Transverse colon (tissue), 4 donors: ENCODE data around the gene VAV2. TPM values are rescaled to one million over a fixed set of nuclear protein-coding genes. Genes with fewer than 3 reads are reported as not detected.

Experiments used
- DNase-seq: peaks from one replicate; pipeline ENCODE4 v3.0.0-alpha.2; 2019
- H3K27ac ChIP-seq, 4 donors: fragments of 200-600 bp; sonication (generic); 2 replicates each; pipeline ENCODE4 v1.5.1; 2016 to 2018; ENCODE audit warnings: inconsistent platforms in 4 of 4
- H3K27me3 ChIP-seq: fragments of 200-600 bp; sonication (generic); 2 replicates; pipeline ENCODE4 v1.5.1; 2017; ENCODE audit warnings: inconsistent platforms
- H3K36me3 ChIP-seq, 4 donors: fragments of 200-600 bp; sonication (generic); 2 replicates each; pipeline ENCODE4 v1.5.1; 2017 to 2019; ENCODE audit warnings: inconsistent platforms in 4 of 4
- H3K4me1 ChIP-seq, 4 donors: fragments of 200-600 bp; sonication (generic); 2 replicates each; pipeline ENCODE4 v1.5.1; 2017 to 2020; ENCODE audit warnings: inconsistent platforms in 4 of 4
- H3K4me3 ChIP-seq, 4 donors: fragments of 200-600 bp; sonication (generic); 1 replicate in 1 of 4; 2 replicates in 3 of 4; pipeline versions ENCODE4 v1.5.1 to v1.6.1; 2017 to 2019; ENCODE audit warnings: inconsistent platforms in 4 of 4
- H3K9me3 ChIP-seq, 2 donors: fragments of 200-600 bp; sonication (generic); 2 replicates each; pipeline ENCODE4 v1.5.1; 2017 to 2019; ENCODE audit warnings: inconsistent platforms in 2 of 2
- CTCF ChIP-seq, 5 experiments: fragments of 200-600 bp in 3 of 5; fragments of 450-650 bp in 2 of 5; sonication (generic) in 3 of 5; IDR thresholded peaks; 1 replicate in 2 of 5; 2 replicates in 3 of 5; pipeline ENCODE4 v1.5.1; 2016 to 2017; ENCODE audit warnings: antibody characterized with exemption in 5 of 5, inconsistent platforms in 3 of 5, mild to moderate bottlenecking in 2 of 5, moderate library complexity in 1 of 5
- EP300 ChIP-seq: sonication (generic); formaldehyde crosslinking; IDR thresholded peaks from one replicate; pipeline ENCODE4 v1.6.1; 2017; ENCODE audit warnings: antibody characterized with exemption, low read depth
- POLR2A ChIP-seq: fragments of 450-650 bp; IDR thresholded peaks from one replicate; pipeline ENCODE4 v1.6.1; 2016; ENCODE audit warnings: antibody characterized with exemption, mild to moderate bottlenecking, moderate library complexity
- POLR2AphosphoS5 ChIP-seq, 3 donors: sonication (generic); formaldehyde crosslinking; IDR thresholded peaks; one replicate each; pipeline ENCODE4 v1.6.1; 2016; ENCODE audit warnings: antibody characterized with exemption in 3 of 3
- WGBS, 2 donors: methylation state at CpG; one replicate each; pipeline ENCODE4 v1.1.5; 2018; ENCODE audit warnings: low coverage in 1 of 2; 5-methylcytosine and 5-hydroxymethylcytosine counted together
- in situ Hi-C, 4 donors: fragments of 200-750 bp; cut with MboI; loops; one replicate each; pipeline versions ENCODE4 v1.15.0 to v1.15.1; 2017; ENCODE audit warnings: low sequenced_read_pairs in 3 of 4, low pct_ligation_motif_present in 1 of 4, low pct_unique_long_range_greater_than_20kb in 1 of 4
- intact Hi-C: fragments of 100-400 bp; cut with DNase I; formaldehyde crosslinking; loops from one replicate; pipeline ENCODE4 v1.15.1; 2023; ENCODE audit warnings: low total_unique reads
- total RNA-seq, 4 donors: library from RNA; depleted of rRNA; stranded (reverse); fragments of >200 nt; gene quantifications; one replicate each; pipeline ENCODE4 v1.1.0, GENCODE V29; 2016

VAV2 gene
- total RNA-seq, 4 donors from 2014 or later, result 8.2 to 52.4 (median 24.5) TPM

- 92% methylated on average over 18 of the region's 18 CpGs; no CpG with 5 or more reads in 1 of the 2 donors for WGBS, 2 donors
- H3K36me3 ChIP-seq, result no peaks in the 10 kb centered on the region
- no peak overlapping the region for H3K27ac ChIP-seq
- in situ Hi-C loops (no loop called here), intact Hi-C loops (no loop called here)
- H3K4me1 ChIP-seq, result peaks cover 0 to 16% (median 11%) of the 10 kb centered on the region in 4 donors
- TF ChIP-seq POLR2A (no peak), POLR2AphosphoS5 (IDR thresholded peaks at IDR 0.05) (no peak), CTCF (IDR thresholded peaks at IDR 0.05) (no peak), EP300 (no peak)
- H3K4me3 ChIP-seq, result no peak overlapping the region
- no peaks in the 10 kb centered on the region for H3K27me3 ChIP-seq
- no peaks in the 10 kb centered on the region for H3K9me3 ChIP-seq
- DNase-seq, result no peak
Measured at GRCh38 chr9:133846483-133847090, 145.5 kb downstream of the VAV2 start.

GRCh38 chr9:133845440-133845839, 146.7 kb downstream of the VAV2 start:
- Histone ChIP-seq H3K27ac (peak overlapping the region; percentile 29 to 60 (median 46)), H3K4me1 (peaks cover 0 to 16% (median 11%) of the 10 kb centered on the region in 4 donors), H3K4me3 (no peak overlapping the region), H3K27me3 (no peaks in the 10 kb centered on the region), H3K36me3 (no peaks in the 10 kb centered on the region), H3K9me3 (no peaks in the 10 kb centered on the region)
- 80% methylated on average over 7 of the region's 7 CpGs; no CpG with 5 or more reads in 1 of the 2 donors for WGBS, 2 donors
- TF ChIP-seq POLR2A, result peak; percentile 13
- peak in 1 of 3 donors; percentile 38 for TF ChIP-seq POLR2AphosphoS5 (IDR thresholded peaks at IDR 0.05)
- no peak for TF ChIP-seq CTCF (IDR thresholded peaks at IDR 0.05)
- TF ChIP-seq EP300, result no peak
- DNase-seq, result peak; percentile 52
- intact Hi-C loops, result no loop called here
- in situ Hi-C loops, result no loop called here

GRCh38 chr9:133844881-133845410, 147.2 kb downstream of the VAV2 start:
- DNase-seq, result no peak
- Histone ChIP-seq H3K36me3 (no peaks in the 10 kb centered on the region), H3K4me3 (no peak overlapping the region), H3K9me3 (no peaks in the 10 kb centered on the region), H3K27ac (peak overlapping the region; percentile 29 to 60 (median 46)), H3K27me3 (no peaks in the 10 kb centered on the region), H3K4me1 (peaks cover 0 to 16% (median 11%) of the 10 kb centered on the region in 4 donors)
- TF ChIP-seq CTCF (IDR thresholded peaks at IDR 0.05), result no peak
- TF ChIP-seq POLR2A, result no peak
- no peak for TF ChIP-seq EP300
- TF ChIP-seq POLR2AphosphoS5 (IDR thresholded peaks at IDR 0.05), result no peak
- WGBS, 2 donors, result 78 to 84% methylated on average over 5 to 20 of the region's 23 CpGs
- intact Hi-C loops, result no loop called here
- in situ Hi-C loops, result no loop called here

- no peak for DNase-seq
- Histone ChIP-seq H3K4me1 (peaks cover 0 to 16% (median 11%) of the 10 kb centered on the region in 4 donors), H3K9me3 (no peaks in the 10 kb centered on the region), H3K27ac (peak overlapping the region in 1 of 4 donors; percentile 60), H3K27me3 (no peaks in the 10 kb centered on the region), H3K4me3 (no peak overlapping the region), H3K36me3 (no peaks in the 10 kb centered on the region)
- intact Hi-C loops (no loop called here), in situ Hi-C loops (no loop called here)
- TF ChIP-seq CTCF (IDR thresholded peaks at IDR 0.05), result no peak
- no peak for TF ChIP-seq POLR2AphosphoS5 (IDR thresholded peaks at IDR 0.05)
- no peak for TF ChIP-seq EP300
- WGBS, 2 donors, result 83% methylated on average over 7 of the region's 7 CpGs; no CpG with 5 or more reads in 1 of the 2 donors
Measured at GRCh38 chr9:133844398-133844784, 147.7 kb downstream of the VAV2 start.
